ENCODE data around the gene MSRB3.

Gene MSRB3

GRCh38 chr12:65274602-65275272 lies 3.7 kb upstream of the MSRB3 start:
- no peak overlapping the region for H3K4me3 ChIP-seq (ENCODE audit: low read length, poor library complexity, severe bottlenecking)
- no peak overlapping the region for H3K9ac ChIP-seq (ENCODE audit: low read depth, low read length, poor library complexity, severe bottlenecking)
- H3K4me2 ChIP-seq (ENCODE audit: low read depth, low read length, poor library complexity, severe bottlenecking), result no peak overlapping the region
- no peaks in the 10 kb centered on the region for H4K20me1 ChIP-seq (ENCODE audit: insufficient read depth, low read length, poor library complexity, severe bottlenecking)
- no peaks in the 10 kb centered on the region for H3K27me3 ChIP-seq (ENCODE audit: insufficient read depth, low read length, poor library complexity, severe bottlenecking)
- TF ChIP-seq CTCF (conservative IDR thresholded peaks at IDR 0.05; ENCODE audit: low read length) (no peak), EZH2phosphoT487 (IDR thresholded peaks at IDR 0.05; ENCODE audit: borderline replicate concordance) (no peak)
- H3K4me1 ChIP-seq (ENCODE audit: insufficient read depth, low read length, poor library complexity, severe bottlenecking), result peaks cover 33% of the 10 kb centered on the region
- H3K9me2 ChIP-seq (replicated peaks; ENCODE audit: low read depth, low read length), result no peaks in the 10 kb centered on the region
- no peak overlapping the region for H2AFZ ChIP-seq (ENCODE audit: low read length)
- H3K36me3 ChIP-seq (ENCODE audit: insufficient read depth, low read length), result no peaks in the 10 kb centered on the region
- peaks cover 8% of the 10 kb centered on the region for H3F3A ChIP-seq (ENCODE audit: low read depth)
- peaks cover 9% of the 10 kb centered on the region for H3K79me2 ChIP-seq (ENCODE audit: insufficient read depth, low read length)
- H3K9me3 ChIP-seq (ENCODE audit: insufficient read depth, low read depth, low read length), result no peaks in the 10 kb centered on the region

GRCh38 chr12:65275627-65276026 lies 2.9 kb upstream of the MSRB3 start:
- Histone ChIP-seq H4K20me1 (ENCODE audit: insufficient read depth, low read length, poor library complexity, severe bottlenecking) (peaks cover 1% of the 10 kb centered on the region), H3K4me1 (ENCODE audit: insufficient read depth, low read length, poor library complexity, severe bottlenecking) (peaks cover 35% of the 10 kb centered on the region), H3K9me2 (replicated peaks; ENCODE audit: low read depth, low read length) (no peaks in the 10 kb centered on the region), H3K4me2 (ENCODE audit: low read depth, low read length, poor library complexity, severe bottlenecking) (peak overlapping the region; percentile 9), H3F3A (ENCODE audit: low read depth) (peaks cover 8% of the 10 kb centered on the region), H3K9me3 (ENCODE audit: insufficient read depth, low read depth, low read length) (no peaks in the 10 kb centered on the region), H2AFZ (ENCODE audit: low read length) (peak overlapping the region; percentile 50), H3K36me3 (ENCODE audit: insufficient read depth, low read length) (no peaks in the 10 kb centered on the region), H3K79me2 (ENCODE audit: insufficient read depth, low read length) (peaks cover 17% of the 10 kb centered on the region), H3K27me3 (ENCODE audit: insufficient read depth, low read length, poor library complexity, severe bottlenecking) (no peaks in the 10 kb centered on the region), H3K9ac (ENCODE audit: low read depth, low read length, poor library complexity, severe bottlenecking) (no peak overlapping the region), H3K4me3 (ENCODE audit: low read length, poor library complexity, severe bottlenecking) (no peak overlapping the region)
- TF ChIP-seq CTCF (conservative IDR thresholded peaks at IDR 0.05; ENCODE audit: low read length) (no peak), EZH2phosphoT487 (IDR thresholded peaks at IDR 0.05; ENCODE audit: borderline replicate concordance) (no peak)

GRCh38 chr12:65276916-65277530 lies 1.5 kb upstream of the MSRB3 start:
- peak overlapping the region; percentile 95 for H3K4me2 ChIP-seq (ENCODE audit: low read depth, low read length, poor library complexity, severe bottlenecking)
- H3K9ac ChIP-seq (ENCODE audit: low read depth, low read length, poor library complexity, severe bottlenecking), result no peak overlapping the region
- peaks cover 6% of the 10 kb centered on the region for H4K20me1 ChIP-seq (ENCODE audit: insufficient read depth, low read length, poor library complexity, severe bottlenecking)
- H3K27me3 ChIP-seq (ENCODE audit: insufficient read depth, low read length, poor library complexity, severe bottlenecking), result no peaks in the 10 kb centered on the region
- no peaks in the 10 kb centered on the region for H3K36me3 ChIP-seq (ENCODE audit: insufficient read depth, low read length)
- no peak for TF ChIP-seq CTCF (conservative IDR thresholded peaks at IDR 0.05; ENCODE audit: low read length)
- TF ChIP-seq EZH2phosphoT487 (IDR thresholded peaks at IDR 0.05; ENCODE audit: borderline replicate concordance), result no peak
- H3F3A ChIP-seq (ENCODE audit: low read depth), result peaks cover 8% of the 10 kb centered on the region
- H3K4me1 ChIP-seq (ENCODE audit: insufficient read depth, low read length, poor library complexity, severe bottlenecking), result peaks cover 48% of the 10 kb centered on the region
- H2AFZ ChIP-seq (ENCODE audit: low read length), result no peak overlapping the region
- H3K4me3 ChIP-seq (ENCODE audit: low read length, poor library complexity, severe bottlenecking), result no peak overlapping the region
- no peaks in the 10 kb centered on the region for H3K9me3 ChIP-seq (ENCODE audit: insufficient read depth, low read depth, low read length)
- no peaks in the 10 kb centered on the region for H3K9me2 ChIP-seq (replicated peaks; ENCODE audit: low read depth, low read length)
- H3K79me2 ChIP-seq (ENCODE audit: insufficient read depth, low read length), result peaks cover 31% of the 10 kb centered on the region
